Fibroblast of lung (primary cell): Measurements from ENCODE around the gene SLC26A2. TPM values are rescaled to one million over a fixed set of nuclear protein-coding genes. Genes with fewer than 3 reads are reported as not detected.

Experiments
- DNase-seq, 2 donors: peaks; one replicate each; pipeline versions ENCODE4 v3.0.0 to v3.0.0-alpha.2; 2010; ENCODE audit warnings: low read depth in 2 of 2
- H2AFZ ChIP-seq: 2 replicates; pipeline ENCODE4 v1.5.1; 2012; ENCODE audit warnings: low read length, control low read depth, inconsistent platforms
- H3K27ac ChIP-seq: 2 replicates; pipeline ENCODE4 v1.5.1; 2011; ENCODE audit warnings: low read length, control low read depth; ENCODE audit not compliant: insufficient read depth
- H3K27me3 ChIP-seq: 2 replicates; pipeline ENCODE4 v1.5.1; 2011; ENCODE audit warnings: mild to moderate bottlenecking, low read length; ENCODE audit not compliant: control insufficient read depth, insufficient read depth
- H3K36me3 ChIP-seq: 2 replicates; pipeline ENCODE4 v1.5.1; 2011; ENCODE audit warnings: low read length; ENCODE audit not compliant: control insufficient read depth, insufficient read depth
- H3K4me1 ChIP-seq: 2 replicates; pipeline ENCODE4 v1.5.1; 2011; ENCODE audit warnings: low read length; ENCODE audit not compliant: control insufficient read depth, insufficient read depth; ENCODE audit errors: extremely low read depth
- H3K4me2 ChIP-seq: 2 replicates; pipeline ENCODE4 v1.5.1; 2011; ENCODE audit warnings: low read length, control low read depth; ENCODE audit not compliant: insufficient read depth; ENCODE audit errors: extremely low read depth
- H3K4me3 ChIP-seq, 4 experiments: fragments of 200-600 bp in 1 of 4; sonication (generic) in 1 of 4; replicated peaks in 1 of 4; 2 replicates each; pipeline ENCODE4 v1.5.1; 2011 to 2016; ENCODE audit warnings: low read length in 4 of 4, low read depth in 3 of 4, mild to moderate bottlenecking in 3 of 4, control low read depth in 2 of 4, inconsistent platforms in 1 of 4, mixed read lengths in 1 of 4; ENCODE audit not compliant: insufficient read depth in 1 of 4; ENCODE audit errors: control extremely low read depth in 1 of 4
- H3K79me2 ChIP-seq: 2 replicates; pipeline ENCODE4 v1.5.1; 2012; ENCODE audit warnings: mild to moderate bottlenecking, low read length, inconsistent platforms; ENCODE audit not compliant: control insufficient read depth, insufficient read depth
- H3K9ac ChIP-seq: 2 replicates; pipeline ENCODE4 v1.5.1; 2011; ENCODE audit warnings: mild to moderate bottlenecking, low read length, control low read depth; ENCODE audit not compliant: insufficient read depth
- H3K9me3 ChIP-seq: 2 replicates; pipeline ENCODE4 v1.5.1; 2012; ENCODE audit warnings: low read depth, low read length; ENCODE audit not compliant: control insufficient read depth, insufficient read depth
- H4K20me1 ChIP-seq: 2 replicates; pipeline ENCODE4 v1.5.1; 2011; ENCODE audit warnings: low read length; ENCODE audit not compliant: control insufficient read depth, insufficient read depth; ENCODE audit errors: extremely low read depth
- CTCF ChIP-seq, 2 donors: IDR thresholded peaks in 1 of 2; conservative IDR thresholded peaks in 1 of 2; 1 replicate in 1 of 2; 2 replicates in 1 of 2; pipeline ENCODE4 v1.5.1; 2011 to 2012; ENCODE audit warnings: low read length in 2 of 2, control low read depth in 1 of 2, inconsistent platforms in 1 of 2, low read depth in 1 of 2, mild to moderate bottlenecking in 1 of 2
- EZH2 ChIP-seq: IDR thresholded peaks from 2 replicates; pipeline ENCODE4 v1.5.1; 2012; ENCODE audit warnings: low read length, control low read depth, mild to moderate bottlenecking; ENCODE audit errors: missing control alignments
- polyA plus RNA-seq, 2 donors: library from polyadenylated mRNA; depleted of rRNA in 1 of 2; stranded (reverse) in 1 of 2; unstranded in 1 of 2; fragments of >200 nt; gene quantifications; 2 replicates each; pipeline ENCODE4 v1.2.1, GENCODE V29; 2011 to 2012; ENCODE audit warnings: missing spikeins in 1 of 2
- total RNA-seq: library from RNA; depleted of rRNA; stranded (reverse); fragments of >200 nt; gene quantifications from 2 replicates; pipeline ENCODE4 v1.2.1, GENCODE V29; 2014

SLC26A2 gene
- total and polyA plus RNA-seq, 2 donors (not counting 1 experiment from before 2014, with no cell fraction given), result 10.3 to 11.6 TPM

DNA sequence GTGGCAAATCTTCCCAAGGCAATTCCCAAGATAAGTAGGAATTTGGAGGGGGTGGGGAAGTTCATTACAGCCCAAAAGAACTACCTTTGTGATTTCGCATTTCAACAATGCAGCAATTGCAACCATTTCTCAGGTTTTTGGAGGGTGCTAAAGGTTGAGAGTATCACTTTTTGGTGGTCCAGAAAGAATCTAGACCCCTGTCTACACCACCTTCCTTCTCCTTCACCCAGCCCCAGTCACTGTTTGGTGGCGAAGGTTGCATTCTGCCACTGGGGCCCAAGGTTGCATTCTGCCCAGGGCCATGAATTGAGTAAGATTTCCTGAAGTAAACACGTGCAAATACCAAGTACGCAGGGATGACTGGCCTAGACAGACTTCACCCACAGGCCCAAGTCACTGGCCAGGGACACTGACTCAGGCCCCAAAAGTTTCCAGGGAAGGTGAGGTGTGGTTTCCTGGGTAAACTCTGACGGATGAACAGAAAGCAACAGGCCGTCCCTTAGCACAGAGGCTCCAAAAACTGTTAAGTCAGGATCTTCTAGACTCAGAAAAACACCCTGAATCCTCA, 21.7 kb upstream of the SLC26A2 start:
- Histone ChIP-seq H3K27ac (peak overlapping the region; percentile 6), H3K4me1 (peaks cover 20% of the 10 kb centered on the region), H3K9ac (no peak overlapping the region), H3K4me2 (peak overlapping the region; percentile 32), H4K20me1 (no peaks in the 10 kb centered on the region), H2AFZ (no peak overlapping the region), H3K36me3 (no peaks in the 10 kb centered on the region), H3K79me2 (no peaks in the 10 kb centered on the region), H3K27me3 (peaks cover 2% of the 10 kb centered on the region), H3K9me3 (no peaks in the 10 kb centered on the region), H3K4me3 (no peak overlapping the region)
- DNase-seq, result peak; percentile 54 to 93
- TF ChIP-seq EZH2, result no peak
- TF ChIP-seq CTCF (conservative IDR thresholded peaks at IDR 0.05 in 1 of 2, IDR thresholded peaks at IDR 0.05 in 1 of 2; ENCODE audit: low read depth in 1 of 2, low read length in 2 of 2), result no peak

- Histone ChIP-seq H3K36me3 (no peaks in the 10 kb centered on the region), H2AFZ (no peak overlapping the region), H4K20me1 (no peaks in the 10 kb centered on the region), H3K4me2 (no peak overlapping the region), H3K9ac (no peak overlapping the region), H3K4me3 (no peak overlapping the region), H3K79me2 (no peaks in the 10 kb centered on the region), H3K4me1 (peaks cover 20% of the 10 kb centered on the region), H3K27me3 (peaks cover 2% of the 10 kb centered on the region), H3K27ac (peak overlapping the region; percentile 6), H3K9me3 (no peaks in the 10 kb centered on the region)
- peak in 1 of 2 donors; percentile 41 for DNase-seq
- TF ChIP-seq CTCF (conservative IDR thresholded peaks at IDR 0.05 in 1 of 2, IDR thresholded peaks at IDR 0.05 in 1 of 2; ENCODE audit: low read depth in 1 of 2, low read length in 2 of 2) (no peak), EZH2 (no peak)
These were observed 21.0 kb upstream of the SLC26A2 start for GRCh38 chr5:149939546-149939945.

DNA sequence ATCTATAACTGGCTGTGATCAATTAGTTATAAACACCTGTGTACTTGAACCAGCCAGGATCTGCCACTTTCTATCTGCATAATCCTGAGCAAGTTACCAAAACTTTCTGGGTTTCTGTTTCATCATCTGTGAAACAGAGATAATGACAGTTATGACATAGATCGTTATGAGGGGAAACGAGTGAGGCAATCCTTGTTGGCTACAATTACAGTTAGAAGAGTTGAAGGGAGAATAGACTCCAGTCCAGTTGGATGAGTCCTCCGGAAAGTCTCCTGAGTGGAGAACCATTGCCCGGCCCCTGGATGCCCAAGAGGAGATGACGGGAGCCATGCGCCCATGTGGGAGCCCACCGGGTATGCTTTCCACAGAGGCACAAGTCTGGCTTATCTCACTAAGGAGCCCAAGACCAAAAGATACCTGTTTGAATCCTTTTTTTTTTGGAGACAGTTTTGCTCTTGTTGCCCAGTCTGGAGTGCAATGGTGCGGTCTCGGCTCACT, 20.4 kb upstream of the SLC26A2 start:
- no peaks in the 10 kb centered on the region for H3K79me2 ChIP-seq
- no peak overlapping the region for H3K4me2 ChIP-seq
- no peaks in the 10 kb centered on the region for H3K36me3 ChIP-seq
- no peaks in the 10 kb centered on the region for H4K20me1 ChIP-seq
- no peak overlapping the region for H2AFZ ChIP-seq
- no peaks in the 10 kb centered on the region for H3K27me3 ChIP-seq
- DNase-seq, result peak in 1 of 2 donors; percentile 50
- TF ChIP-seq EZH2, result no peak
- TF ChIP-seq CTCF (conservative IDR thresholded peaks at IDR 0.05 in 1 of 2, IDR thresholded peaks at IDR 0.05 in 1 of 2; ENCODE audit: low read depth in 1 of 2, low read length in 2 of 2), result no peak
- H3K4me3 ChIP-seq, result no peak overlapping the region
- H3K4me1 ChIP-seq, result peaks cover 20% of the 10 kb centered on the region
- H3K9ac ChIP-seq, result no peak overlapping the region
- no peak overlapping the region for H3K27ac ChIP-seq
- no peaks in the 10 kb centered on the region for H3K9me3 ChIP-seq
